GM12878 (cell line): Measurements from ENCODE around the gene UGT1A6. TPM values are rescaled to one million over a fixed set of nuclear protein-coding genes. Genes with fewer than 3 reads are reported as not detected.

Experiments used
- ATAC-seq: fragments of 200-7000 bp; cut with Tn5 transposase; 3 replicates; pipeline ENCODE4 v1.9.1; 2020; ENCODE audit warnings: mild to moderate bottlenecking, moderate library complexity
- BruUV-seq: library from RNA; stranded (reverse); fragments of 400-500 nt; replicated peaks from 2 replicates; lab custom pipeline; 2021; lab: Mats Ljungman, UMichigan
- CTCF ChIA-PET: fragments of 300-600 bp; sonication (Branson Sonifier 250); formaldehyde crosslinking; extraction: SDS; loops from one replicate; lab custom pipeline; 2021; ENCODE audit warnings: inconsistent platforms; lab: Yijun Ruan, JAX
- POLR2A ChIA-PET: fragments of 350-600 bp; formaldehyde crosslinking; extraction: SDS; loops from one replicate; lab custom pipeline; 2021; ENCODE audit warnings: inconsistent platforms; lab: Charles Lee
- RAD21 ChIA-PET: fragments of 300-600 bp; sonication (Branson Sonifier 250); formaldehyde crosslinking; loops from one replicate; lab custom pipeline; 2023; ENCODE audit warnings: antibody characterized with exemption; ENCODE audit not compliant: unreplicated experiment; lab: Charles Lee
- SMC1A ChIA-PET: fragments of 300-600 bp; sonication (Branson Sonifier 250); formaldehyde crosslinking; loops from one replicate; lab custom pipeline; 2023; ENCODE audit not compliant: unreplicated experiment, uncharacterized antibody; lab: Charles Lee
- DNase-seq: peaks from one replicate; pipeline ENCODE4 v3.0.0-alpha.2; 2011; ENCODE audit warnings: low read depth, low spot score
- FAIRE-seq: peaks from 3 replicates; lab custom pipeline; 2011; peaks lifted over from hg19 to GRCh38; lab: Jason Lieb, UNC
- H2AFZ ChIP-seq: 2 replicates; pipeline ENCODE4 v1.6.0; 2011; ENCODE audit warnings: low read depth, low read length, control low read depth; ENCODE audit not compliant: control insufficient read depth
- H3K27ac ChIP-seq: 2 replicates; pipeline ENCODE4 v1.5.1; 2011; ENCODE audit warnings: control low read depth; ENCODE audit not compliant: control insufficient read depth, insufficient read depth
- H3K27me3 ChIP-seq, 2 experiments: replicated peaks in 1 of 2; 2 replicates each; pipeline versions ENCODE4 v1.6.0 to v1.6.1; 2011; ENCODE audit warnings: low read length in 1 of 2; ENCODE audit not compliant: control insufficient read depth in 2 of 2, insufficient read depth in 2 of 2
- H3K36me3 ChIP-seq, 2 experiments: 2 replicates each; pipeline ENCODE4 v1.5.1; 2011; ENCODE audit warnings: low read length in 1 of 2; ENCODE audit not compliant: control insufficient read depth in 2 of 2, insufficient read depth in 2 of 2
- H3K4me1 ChIP-seq: 2 replicates; pipeline ENCODE4 v1.6.1; 2011; ENCODE audit warnings: mild to moderate bottlenecking, low read length, moderate library complexity, mixed read lengths; ENCODE audit not compliant: control insufficient read depth, insufficient read depth
- H3K4me2 ChIP-seq: 2 replicates; pipeline ENCODE4 v1.6.0; 2011; ENCODE audit warnings: control low read depth; ENCODE audit not compliant: control insufficient read depth, insufficient read depth
- H3K4me3 ChIP-seq: fragments of 200-600 bp; sonication (generic); 2 replicates; pipeline ENCODE4 v1.5.1; 2016
- H3K79me2 ChIP-seq: 2 replicates; pipeline ENCODE4 v1.6.0; 2011; ENCODE audit warnings: low read length; ENCODE audit not compliant: control insufficient read depth, insufficient read depth
- H3K9ac ChIP-seq: 2 replicates; pipeline ENCODE4 v1.8.0; 2011; ENCODE audit warnings: low read length, control low read depth, mixed read lengths; ENCODE audit not compliant: control insufficient read depth, insufficient read depth
- H3K9me3 ChIP-seq: replicated peaks from 3 replicates; pipeline ENCODE4 v1.5.1; 2011; ENCODE audit warnings: mild to moderate bottlenecking, low read length; ENCODE audit not compliant: control insufficient read depth, insufficient read depth
- H4K20me1 ChIP-seq: 2 replicates; pipeline ENCODE4 v1.6.0; 2011; ENCODE audit not compliant: control insufficient read depth, insufficient read depth
- CBX3 ChIP-seq: fragments of 200-600 bp; sonication (generic); IDR thresholded peaks from 2 replicates; pipeline ENCODE4 v1.6.1; 2016; ENCODE audit warnings: low read depth, borderline replicate concordance
- FOXK2 ChIP-seq: fragments of 450-650 bp; IDR thresholded peaks from 2 replicates; pipeline ENCODE4 v1.6.1; 2017; ENCODE audit warnings: mild to moderate bottlenecking, moderate library complexity
- IRF4 ChIP-seq: IDR thresholded peaks from 2 replicates; pipeline ENCODE4 v1.6.1; 2011; ENCODE audit warnings: low read depth, low read length
- KLF5 ChIP-seq: fragments of 450-650 bp; IDR thresholded peaks from 2 replicates; pipeline ENCODE4 v1.6.1; 2014; ENCODE audit warnings: mild to moderate bottlenecking; ENCODE audit not compliant: partially characterized antibody
- MTA3 ChIP-seq: IDR thresholded peaks from 2 replicates; pipeline ENCODE4 v1.6.1; 2012; ENCODE audit warnings: low read length, inconsistent platforms, borderline replicate concordance
- NR2C2 ChIP-seq: IDR thresholded peaks from 2 replicates; pipeline ENCODE4 v1.6.1; 2011; ENCODE audit warnings: borderline replicate concordance, low read depth; ENCODE audit not compliant: control insufficient read depth, insufficient read length
- NR2F1 ChIP-seq: fragments of 450-650 bp; conservative IDR thresholded peaks from 2 replicates; pipeline ENCODE4 v1.6.1; 2017; ENCODE audit warnings: mild to moderate bottlenecking
- POU2F2 ChIP-seq: IDR thresholded peaks from 3 replicates; pipeline ENCODE4 v1.6.1; 2011; ENCODE audit warnings: low read depth, mild to moderate bottlenecking, low read length, borderline replicate concordance
- SMAD5 ChIP-seq: IDR thresholded peaks from 2 replicates; pipeline ENCODE4 v1.6.1; 2016; ENCODE audit warnings: antibody characterized with exemption, low read depth
- SMC3 ChIP-seq: IDR thresholded peaks from 2 replicates; pipeline ENCODE4 v1.6.1; 2011; ENCODE audit warnings: low read length, improper control_type of control experiment, borderline replicate concordance
- TARDBP ChIP-seq: IDR thresholded peaks from 2 replicates; pipeline ENCODE4 v1.6.1; 2016; ENCODE audit warnings: borderline replicate concordance
- TCF7 ChIP-seq: IDR thresholded peaks from 2 replicates; pipeline ENCODE4 v1.6.1; 2014; ENCODE audit warnings: antibody characterized with exemption, borderline replicate concordance
- ZBED1 ChIP-seq: IDR thresholded peaks from 2 replicates; pipeline ENCODE4 v1.6.1; 2016; ENCODE audit warnings: borderline replicate concordance
- ZNF24 ChIP-seq: fragments of 450-650 bp; IDR thresholded peaks from 2 replicates; pipeline ENCODE4 v1.6.1; 2017; ENCODE audit warnings: antibody characterized with exemption, mild to moderate bottlenecking
- ZZZ3 ChIP-seq: IDR thresholded peaks from 2 replicates; pipeline ENCODE4 v1.6.1; 2011; ENCODE audit warnings: low read depth; ENCODE audit not compliant: control insufficient read depth, insufficient read length
- WGBS: methylation state at CpG from one replicate; pipeline ENCODE4 v1.1.6; 2016; ENCODE audit warnings: low lambda C conversion rate; ENCODE audit not compliant: insufficient replicate concordance, insufficient coverage; ENCODE audit errors: missing lambda C conversion rate; 5-methylcytosine and 5-hydroxymethylcytosine counted together
- in situ Hi-C: fragments of 300-500 bp; cut with MboI; formaldehyde crosslinking; loops from 9 replicates; pipeline ENCODE4 v1.14.3; 2018; ENCODE audit warnings: mixed read lengths
- intact Hi-C: fragments of 100-400 bp; cut with micrococcal nuclease; formaldehyde crosslinking; loops from one replicate; pipeline ENCODE4 v1.14.2; 2022; ENCODE audit not compliant: unreplicated experiment
- polyA plus RNA-seq, 11 experiments: library from polyadenylated mRNA; depleted of rRNA in 4 of 11; unstranded in 6 of 11; stranded (reverse) in 5 of 11; fragments of >200 nt; fragmentation: Nextera tagmentation in 4 of 11; fragmentation: Illumina TruSeq in 1 of 11; extraction: Ambion mirVana in 4 of 11; extraction: Trizol in 1 of 11; gene quantifications; 1 replicate in 1 of 11; 2 replicates in 10 of 11; pipeline versions ENCODE4 v1.2.1 to v1.2.3, GENCODE V29; 2011 to 2016; ENCODE audit warnings: inconsistent platforms in 2 of 11, missing spikeins in 2 of 11, low read depth in 1 of 11
- total RNA-seq, 4 experiments: library from RNA; depleted of rRNA in 3 of 4; stranded (reverse); fragments of >200 nt in 3 of 4; fragmentation: Illumina TruSeq in 1 of 4; extraction: Trizol in 1 of 4; gene quantifications; 2 replicates each; pipeline versions ENCODE4 v1.2.1 to v1.2.3, GENCODE V29; 2013 to 2021
- TF ChIP-seq, protein P1 (sequence below): fragments of 450-650 bp; IDR thresholded peaks from 2 replicates; pipeline ENCODE4 v1.6.1; 2017; ENCODE audit warnings: low read depth, mild to moderate bottlenecking, moderate library complexity
- TF ChIP-seq, protein P2 (sequence below): IDR thresholded peaks from 2 replicates; pipeline ENCODE4 v1.6.1; 2012; ENCODE audit warnings: low read length, inconsistent platforms

UGT1A6 gene
- total and polyA plus RNA-seq, 10 of the 15 experiments (the other 5 are each of a cell fraction or from before 2014, with no cell fraction given), result not detected

DNA sequence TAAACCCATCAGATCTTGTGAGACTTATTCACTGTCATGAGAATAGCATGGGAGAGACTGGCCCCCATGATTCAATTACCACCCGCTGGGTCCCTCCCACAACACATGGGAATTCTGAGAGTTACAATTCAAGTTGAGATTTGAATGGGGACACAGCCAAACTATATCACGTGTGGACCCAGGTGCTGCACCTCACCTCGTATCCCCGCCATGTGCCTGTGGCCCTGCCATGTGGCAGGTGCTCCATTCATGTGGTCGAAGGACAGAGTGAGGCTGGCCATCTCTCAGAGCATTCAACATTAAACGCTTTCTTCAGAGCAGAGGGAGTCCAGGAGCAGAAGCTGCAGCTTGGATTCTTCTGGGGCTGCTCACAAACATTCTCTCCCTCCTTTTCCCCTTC lies 117.7 kb downstream of the UGT1A6 start:
- RAD21 ChIA-PET, result no interaction called here
- WGBS, result 26% methylated on average over 6 of the region's 6 CpGs

DNA sequence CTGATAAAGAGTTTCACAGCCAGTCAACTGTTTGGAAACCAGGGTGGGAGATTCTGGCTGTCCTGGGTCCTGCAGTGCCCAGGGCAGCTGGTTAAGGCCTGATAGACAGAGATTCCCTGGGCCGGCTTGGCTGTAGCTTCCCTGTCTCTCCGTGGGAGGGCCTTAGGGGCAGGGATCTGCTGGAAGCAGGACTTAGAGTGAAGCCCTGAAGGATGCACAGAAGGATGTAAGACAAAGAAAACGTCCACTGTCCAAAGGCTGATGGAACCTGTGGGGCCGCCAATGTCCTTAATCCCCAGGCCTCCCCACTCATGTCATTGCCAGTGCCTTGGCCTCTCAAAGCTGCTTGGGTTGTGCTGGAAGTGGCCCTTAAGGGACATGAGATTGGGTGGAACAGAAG lies 118.4 kb downstream of the UGT1A6 start:
- H3K9me3 ChIP-seq, result no peaks in the 10 kb centered on the region
- WGBS, result 25% methylated on average over 4 of the region's 4 CpGs
- H3K79me2 ChIP-seq, result no peaks in the 10 kb centered on the region
- ATAC-seq (no peak), DNase-seq (no peak), FAIRE-seq (no peak)
- ChIA-PET SMC1A (no interaction called here), RAD21 (no interaction called here), CTCF (no interaction called here), POLR2A (interaction anchor here (0.6 kb wide), 1 partner anchor 70 kb away, joined by 3 read pairs; no protein-coding TSS in a partner anchor)
- no peaks in the 10 kb centered on the region for H3K36me3 ChIP-seq
- no peaks in the 10 kb centered on the region for H4K20me1 ChIP-seq
- no peaks in the 10 kb centered on the region for H3K4me1 ChIP-seq
- H3K27me3 ChIP-seq, result no peaks in the 10 kb centered on the region; a peak in 2 of 4 replicates
- in situ Hi-C loops, result no loop called here
- H3K4me3 ChIP-seq, result no peak overlapping the region
- no peak overlapping the region for H2AFZ ChIP-seq
- no TSS peak for BruUV-seq
- TF ChIP-seq ZNF24, result no peak
- no peak for TF ChIP-seq IRF4
- TF ChIP-seq, protein P1, sequence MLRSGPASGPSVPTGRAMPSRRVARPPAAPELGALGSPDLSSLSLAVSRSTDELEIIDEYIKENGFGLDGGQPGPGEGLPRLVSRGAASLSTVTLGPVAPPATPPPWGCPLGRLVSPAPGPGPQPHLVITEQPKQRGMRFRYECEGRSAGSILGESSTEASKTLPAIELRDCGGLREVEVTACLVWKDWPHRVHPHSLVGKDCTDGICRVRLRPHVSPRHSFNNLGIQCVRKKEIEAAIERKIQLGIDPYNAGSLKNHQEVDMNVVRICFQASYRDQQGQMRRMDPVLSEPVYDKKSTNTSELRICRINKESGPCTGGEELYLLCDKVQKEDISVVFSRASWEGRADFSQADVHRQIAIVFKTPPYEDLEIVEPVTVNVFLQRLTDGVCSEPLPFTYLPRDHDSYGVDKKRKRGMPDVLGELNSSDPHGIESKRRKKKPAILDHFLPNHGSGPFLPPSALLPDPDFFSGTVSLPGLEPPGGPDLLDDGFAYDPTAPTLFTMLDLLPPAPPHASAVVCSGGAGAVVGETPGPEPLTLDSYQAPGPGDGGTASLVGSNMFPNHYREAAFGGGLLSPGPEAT, result no peak
- TF ChIP-seq TARDBP, result no peak
- TF ChIP-seq TCF7, result no peak
- TF ChIP-seq KLF5, result no peak
- no peak for TF ChIP-seq ZBED1
- TF ChIP-seq ZZZ3, result no peak
- TF ChIP-seq SMC3, result no peak
- TF ChIP-seq, protein P2, sequence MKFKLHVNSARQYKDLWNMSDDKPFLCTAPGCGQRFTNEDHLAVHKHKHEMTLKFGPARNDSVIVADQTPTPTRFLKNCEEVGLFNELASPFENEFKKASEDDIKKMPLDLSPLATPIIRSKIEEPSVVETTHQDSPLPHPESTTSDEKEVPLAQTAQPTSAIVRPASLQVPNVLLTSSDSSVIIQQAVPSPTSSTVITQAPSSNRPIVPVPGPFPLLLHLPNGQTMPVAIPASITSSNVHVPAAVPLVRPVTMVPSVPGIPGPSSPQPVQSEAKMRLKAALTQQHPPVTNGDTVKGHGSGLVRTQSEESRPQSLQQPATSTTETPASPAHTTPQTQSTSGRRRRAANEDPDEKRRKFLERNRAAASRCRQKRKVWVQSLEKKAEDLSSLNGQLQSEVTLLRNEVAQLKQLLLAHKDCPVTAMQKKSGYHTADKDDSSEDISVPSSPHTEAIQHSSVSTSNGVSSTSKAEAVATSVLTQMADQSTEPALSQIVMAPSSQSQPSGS, result no peak
- no peak for TF ChIP-seq POU2F2
- no peak for TF ChIP-seq SMAD5
- intact Hi-C loops, result no loop called here
- no peak overlapping the region for H3K4me2 ChIP-seq
- H3K9ac ChIP-seq, result no peak overlapping the region
- no peak overlapping the region for H3K27ac ChIP-seq

More for the DNA sequence above, 117.7 kb downstream of the UGT1A6 start:
- in situ Hi-C loops (no loop called here), intact Hi-C loops (no loop called here)
- H3K4me3 ChIP-seq, result no peak overlapping the region
- BruUV-seq, result no TSS peak
- no peaks in the 10 kb centered on the region; a peak in 2 of 4 replicates for H3K27me3 ChIP-seq
- DNase-seq (no peak), ATAC-seq (no peak), FAIRE-seq (no peak)
- H4K20me1 ChIP-seq, result no peaks in the 10 kb centered on the region
- no peak for TF ChIP-seq FOXK2
- no peak for TF ChIP-seq MTA3
- TF ChIP-seq CBX3, result no peak
- TF ChIP-seq NR2F1, result no peak
- TF ChIP-seq NR2C2, result no peak
- no peak overlapping the region for H3K4me2 ChIP-seq
- no peak overlapping the region for H2AFZ ChIP-seq
- H3K27ac ChIP-seq, result no peak overlapping the region
- CTCF ChIA-PET, result no interaction called here
- POLR2A ChIA-PET, result interaction anchor here (0.6 kb wide), 1 partner anchor 71 kb away, joined by 3 read pairs; no protein-coding TSS in a partner anchor
- SMC1A ChIA-PET, result no interaction called here
- H3K9me3 ChIP-seq, result no peaks in the 10 kb centered on the region
- H3K4me1 ChIP-seq, result no peaks in the 10 kb centered on the region
- no peaks in the 10 kb centered on the region for H3K79me2 ChIP-seq
- H3K36me3 ChIP-seq, result no peaks in the 10 kb centered on the region
- no peak overlapping the region for H3K9ac ChIP-seq
